Measurements from ENCODE around the gene NCKAP1. TPM values are rescaled to one million over a fixed set of nuclear protein-coding genes. Genes with fewer than 3 reads are reported as not detected.
"Not testable (repeated sequence)": the region's sequence is repeated elsewhere in the genome, so short reads cannot be mapped to it uniquely, and the experiment has no call there.

Gene NCKAP1
- polyA plus RNA-seq, 1 of the 3 experiments (the other 2 are of a cell fraction), result 64.0 TPM

DNA sequence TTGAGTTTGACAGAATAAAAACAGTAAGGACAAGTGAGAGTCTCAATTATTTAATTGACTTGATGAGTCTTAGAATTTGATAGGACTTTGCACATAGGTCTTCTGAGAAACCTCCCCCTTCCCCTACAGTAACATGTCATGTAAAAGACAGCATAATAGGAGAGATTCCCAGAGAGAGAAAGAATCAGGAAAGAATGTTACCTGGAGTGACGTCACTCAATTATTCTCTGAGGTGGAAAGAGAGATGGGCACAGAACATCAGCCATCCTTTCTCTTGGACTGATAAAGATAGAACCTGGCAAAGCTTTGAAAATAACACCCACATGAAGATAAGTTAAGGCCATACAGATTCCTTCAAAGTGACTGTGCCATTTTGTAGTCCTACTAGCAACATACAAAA, 152.5 kb downstream of the NCKAP1 start (continued):
- TF ChIP-seq SMC3 (IDR thresholded peaks at IDR 0.05; ENCODE audit: low read depth, low read length), result no peak
- no peak for TF ChIP-seq FOXJ3 (CRISPR knock-in tag; IDR thresholded peaks at IDR 0.05)
- no peak for TF ChIP-seq POLR2AphosphoS5 (IDR thresholded peaks at IDR 0.05; ENCODE audit: low read depth, low read length)
- TF ChIP-seq SIN3A (IDR thresholded peaks at IDR 0.05; ENCODE audit: borderline replicate concordance, low read depth, low read length), result no peak
- no peak for TF ChIP-seq EP300 (IDR thresholded peaks at IDR 0.05; ENCODE audit: borderline replicate concordance in 1 of 2, low read depth in 1 of 2, low read length in 1 of 2)
- no peak for TF ChIP-seq USF2 (IDR thresholded peaks at IDR 0.05; ENCODE audit: borderline replicate concordance, low read depth, low read length)
- TF ChIP-seq RFX5 (IDR thresholded peaks at IDR 0.05; ENCODE audit: low read length), result no peak
- TF ChIP-seq USF1 (IDR thresholded peaks at IDR 0.05; ENCODE audit: borderline replicate concordance, low read depth), result no peak

DNA sequence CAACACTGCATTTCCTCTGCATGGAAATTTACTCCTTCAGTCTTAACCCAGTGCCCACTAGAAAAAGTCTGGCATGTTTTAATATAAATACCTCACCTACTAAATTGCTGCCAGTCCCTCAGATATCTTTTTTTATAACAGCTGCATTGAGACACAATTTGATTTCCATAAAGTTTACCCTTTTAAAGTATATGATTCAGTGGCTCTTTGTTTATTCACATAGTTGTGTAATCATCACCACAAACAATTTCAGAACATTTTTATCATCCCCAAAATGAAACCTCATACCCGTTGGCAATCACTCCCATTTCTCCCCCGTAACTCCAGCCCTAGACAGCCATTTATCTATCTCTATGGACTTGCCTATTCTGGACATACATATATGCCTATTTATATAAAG, 154.8 kb downstream of the NCKAP1 start:
- CTCF ChIA-PET, result interaction anchor here (0.6 to 1.3 kb wide), 3 partner anchors 97 to 144 kb away, joined by 3 to 4 read pairs (median 3); no protein-coding TSS in a partner anchor
- H3K4me2 ChIP-seq, result no peak overlapping the region

DNA sequence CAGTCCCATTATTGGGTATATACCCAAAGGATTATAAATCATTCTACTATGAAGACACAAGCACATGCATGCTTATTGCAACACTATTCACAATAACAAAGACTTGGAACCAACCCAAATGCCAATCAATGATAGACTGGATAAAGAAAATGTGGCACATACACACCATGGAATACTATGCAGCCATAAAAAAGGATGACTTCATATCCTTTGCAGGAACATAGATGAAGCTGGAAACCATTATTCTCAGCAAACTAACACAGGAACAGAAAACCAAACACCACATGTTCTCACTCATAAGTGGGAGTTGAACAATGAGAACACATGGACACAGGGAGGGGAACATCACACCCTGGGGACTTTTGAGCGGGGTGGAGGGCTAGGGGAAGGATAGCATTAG, 158.2 kb downstream of the NCKAP1 start:
- H3K4me2 ChIP-seq; H3K9me3 ChIP-seq; CTCF ChIA-PET; H3K27me3 ChIP-seq (ENCODE audit: insufficient read depth); DNase-seq; H3K36me3 ChIP-seq (replicated peaks in 1 of 2; ENCODE audit: control insufficient read depth in 1 of 2, insufficient read depth in 2 of 2, low read length in 1 of 2); H3K4me1 ChIP-seq (ENCODE audit: control insufficient read depth in 1 of 2, insufficient read depth in 2 of 2, low read depth in 1 of 2, low read length in 1 of 2); H3K79me2 ChIP-seq (ENCODE audit: insufficient read depth); POLR2A ChIA-PET; H2AFZ ChIP-seq (ENCODE audit: low read depth); H4K20me1 ChIP-seq (ENCODE audit: insufficient read depth); H3F3A ChIP-seq (replicated peaks; ENCODE audit: insufficient read depth); H3K9ac ChIP-seq; H3K9me2 ChIP-seq; H3K4me3 ChIP-seq (ENCODE audit: low read depth in 2 of 2, low read length in 1 of 2); H3K27ac ChIP-seq (ENCODE audit: low read depth in 2 of 2, low read length in 1 of 2): not testable (repeated sequence)
- WGBS (ENCODE audit: low lambda C conversion rate), result 30% methylated on average over 1 of the region's 1 CpG

More for the DNA sequence above, 154.8 kb downstream of the NCKAP1 start:
- WGBS (ENCODE audit: low lambda C conversion rate), result 83% methylated on average over 2 of the region's 2 CpGs
- H3K4me1 ChIP-seq (ENCODE audit: control insufficient read depth in 1 of 2, insufficient read depth in 2 of 2, low read depth in 1 of 2, low read length in 1 of 2), result no peaks in the 10 kb centered on the region
- H3K9ac ChIP-seq, result no peak overlapping the region
- DNase-seq, result no peak
- no peaks in the 10 kb centered on the region for H3K9me2 ChIP-seq
- H3K27me3 ChIP-seq (ENCODE audit: insufficient read depth), result no peaks in the 10 kb centered on the region
- no peaks in the 10 kb centered on the region; the same call in 1 of the 2 replicates for H3K9me3 ChIP-seq
- no peak overlapping the region for H3K4me3 ChIP-seq (ENCODE audit: low read depth in 2 of 2, low read length in 1 of 2)
- no peaks in the 10 kb centered on the region for H3K79me2 ChIP-seq (ENCODE audit: insufficient read depth)
- no peaks in the 10 kb centered on the region for H4K20me1 ChIP-seq (ENCODE audit: insufficient read depth)
- no peak overlapping the region for H2AFZ ChIP-seq (ENCODE audit: low read depth)
- POLR2A ChIA-PET, result no interaction called here
- no peak for TF ChIP-seq TAF1 (IDR thresholded peaks at IDR 0.05; ENCODE audit: borderline replicate concordance, low read depth, low read length)
- no peak for TF ChIP-seq MEF2A (IDR thresholded peaks at IDR 0.05; ENCODE audit: borderline replicate concordance, low read depth)
- TF ChIP-seq, protein P1, sequence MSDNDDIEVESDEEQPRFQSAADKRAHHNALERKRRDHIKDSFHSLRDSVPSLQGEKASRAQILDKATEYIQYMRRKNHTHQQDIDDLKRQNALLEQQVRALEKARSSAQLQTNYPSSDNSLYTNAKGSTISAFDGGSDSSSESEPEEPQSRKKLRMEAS (IDR thresholded peaks at IDR 0.05; ENCODE audit: low read depth), result no peak
- no peak for TF ChIP-seq RAD21 (IDR thresholded peaks at IDR 0.05; ENCODE audit: low read length)
- no peak for TF ChIP-seq SMC3 (IDR thresholded peaks at IDR 0.05; ENCODE audit: low read depth, low read length)
- no peak for TF ChIP-seq IRF3 (IDR thresholded peaks at IDR 0.05; ENCODE audit: low read depth, low read length)
- TF ChIP-seq, protein P2, sequence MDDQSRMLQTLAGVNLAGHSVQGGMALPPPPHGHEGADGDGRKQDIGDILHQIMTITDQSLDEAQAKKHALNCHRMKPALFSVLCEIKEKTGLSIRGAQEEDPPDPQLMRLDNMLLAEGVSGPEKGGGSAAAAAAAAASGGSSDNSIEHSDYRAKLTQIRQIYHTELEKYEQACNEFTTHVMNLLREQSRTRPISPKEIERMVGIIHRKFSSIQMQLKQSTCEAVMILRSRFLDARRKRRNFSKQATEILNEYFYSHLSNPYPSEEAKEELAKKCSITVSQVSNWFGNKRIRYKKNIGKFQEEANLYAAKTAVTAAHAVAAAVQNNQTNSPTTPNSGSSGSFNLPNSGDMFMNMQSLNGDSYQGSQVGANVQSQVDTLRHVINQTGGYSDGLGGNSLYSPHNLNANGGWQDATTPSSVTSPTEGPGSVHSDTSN (IDR thresholded peaks at IDR 0.05), result no peak
- no peak for TF ChIP-seq TCF12 (IDR thresholded peaks at IDR 0.05)
- TF ChIP-seq FOXM1 (IDR thresholded peaks at IDR 0.05; ENCODE audit: low read depth), result no peak
- no peak overlapping the region for H3K27ac ChIP-seq (ENCODE audit: low read depth in 2 of 2, low read length in 1 of 2)
- no peaks in the 10 kb centered on the region for H3F3A ChIP-seq (replicated peaks; ENCODE audit: insufficient read depth)
- H3K36me3 ChIP-seq (replicated peaks in 1 of 2; ENCODE audit: control insufficient read depth in 1 of 2, insufficient read depth in 2 of 2, low read length in 1 of 2), result no peaks in the 10 kb centered on the region

GRCh38 chr2:182876653-182877052, 161.6 kb downstream of the NCKAP1 start:
- H3K9me2 ChIP-seq; H3K4me3 ChIP-seq (ENCODE audit: low read depth in 2 of 2, low read length in 1 of 2); H3K27ac ChIP-seq (ENCODE audit: low read depth in 2 of 2, low read length in 1 of 2); H3K4me1 ChIP-seq (ENCODE audit: control insufficient read depth in 1 of 2, insufficient read depth in 2 of 2, low read depth in 1 of 2, low read length in 1 of 2); CTCF ChIA-PET; H4K20me1 ChIP-seq (ENCODE audit: insufficient read depth); POLR2A ChIA-PET; H3K36me3 ChIP-seq (replicated peaks in 1 of 2; ENCODE audit: control insufficient read depth in 1 of 2, insufficient read depth in 2 of 2, low read length in 1 of 2); H3K4me2 ChIP-seq; H3K79me2 ChIP-seq (ENCODE audit: insufficient read depth); H3K27me3 ChIP-seq (ENCODE audit: insufficient read depth); DNase-seq; H3K9me3 ChIP-seq; H3K9ac ChIP-seq; H3F3A ChIP-seq (replicated peaks; ENCODE audit: insufficient read depth); H2AFZ ChIP-seq (ENCODE audit: low read depth): not testable (repeated sequence)
- WGBS (ENCODE audit: low lambda C conversion rate), result 50% methylated on average over 1 of the region's 1 CpG

Measured in SK-N-SH (cell line).